Thoracic aorta (tissue), 2 donors: Measurements from ENCODE around the gene OSBP2. TPM values are rescaled to one million over a fixed set of nuclear protein-coding genes. Genes with fewer than 3 reads are reported as not detected.

Experiments used
- ATAC-seq: fragments of 150-250 bp; one replicate; pipeline ENCODE4 v1.8.0; 2017; ENCODE audit warnings: low read depth; ENCODE audit not compliant: insufficient number of reproducible peaks, low FRiP score
- DNase-seq: peaks from one replicate; pipeline ENCODE4 v3.0.0-alpha.2; 2020; ENCODE audit warnings: low spot score
- H3K27ac ChIP-seq, 2 donors: fragments of 200-600 bp; sonication (generic); 1 replicate in 1 of 2; 2 replicates in 1 of 2; pipeline ENCODE4 v1.5.1; 2016; ENCODE audit warnings: mild to moderate bottlenecking in 2 of 2, moderate library complexity in 2 of 2
- H3K27me3 ChIP-seq: fragments of 200-600 bp; sonication (generic); replicated peaks from 2 replicates; pipeline ENCODE4 v1.6.0; 2016; ENCODE audit warnings: mild to moderate bottlenecking; ENCODE audit not compliant: insufficient read depth
- H3K36me3 ChIP-seq: fragments of 200-600 bp; sonication (generic); one replicate; pipeline ENCODE4 v1.5.1; 2016
- H3K4me1 ChIP-seq, 2 donors: fragments of 200-600 bp; sonication (generic); 1 replicate in 1 of 2; 2 replicates in 1 of 2; pipeline versions ENCODE4 v1.5.1 to v1.6.0; 2016; ENCODE audit warnings: low read depth in 2 of 2, mild to moderate bottlenecking in 1 of 2; ENCODE audit not compliant: control insufficient read depth in 1 of 2
- H3K4me3 ChIP-seq: fragments of 200-600 bp; sonication (generic); 2 replicates; pipeline ENCODE4 v1.5.1; 2016; ENCODE audit warnings: mild to moderate bottlenecking
- H3K9me3 ChIP-seq: fragments of 200-600 bp; sonication (generic); 2 replicates; pipeline ENCODE4 v1.5.1; 2016
- CTCF ChIP-seq: fragments of 200-600 bp; sonication (generic); IDR thresholded peaks from one replicate; pipeline ENCODE4 v1.5.1; 2019; ENCODE audit warnings: antibody characterized with exemption
- total RNA-seq, 2 donors: library from RNA; depleted of rRNA; stranded (reverse); fragments of >200 nt; gene quantifications; one replicate each; pipeline versions ENCODE4 v1.1.0 to v1.2.3, GENCODE V29; 2016

Gene OSBP2
- total RNA-seq, 2 donors from 2014 or later = 0.71 to 3.0 TPM

GRCh38 chr22:30866216-30866615 is 171.5 kb downstream of the OSBP2 start:
- H3K36me3 ChIP-seq = no peaks in the 10 kb centered on the region
- no peak for DNase-seq
- no peak for TF ChIP-seq CTCF
- no peak overlapping the region for H3K27ac ChIP-seq
- H3K27me3 ChIP-seq = no peaks in the 10 kb centered on the region
- H3K9me3 ChIP-seq = no peaks in the 10 kb centered on the region
- peaks cover 0 to 13% of the 10 kb centered on the region in 2 donors for H3K4me1 ChIP-seq
- no peak overlapping the region for H3K4me3 ChIP-seq
- no peak for ATAC-seq

- no peaks in the 10 kb centered on the region for H3K36me3 ChIP-seq
- H3K27ac ChIP-seq = no peak overlapping the region
- peaks cover 0 to 13% of the 10 kb centered on the region in 2 donors for H3K4me1 ChIP-seq
- H3K4me3 ChIP-seq = no peak overlapping the region
- no peaks in the 10 kb centered on the region for H3K9me3 ChIP-seq
- H3K27me3 ChIP-seq = no peaks in the 10 kb centered on the region
- DNase-seq (no peak), ATAC-seq (no peak)
- no peak for TF ChIP-seq CTCF
Observed at GRCh38 chr22:30866811-30867271, 172.2 kb downstream of the OSBP2 start.

GRCh38 chr22:30867746-30868662 is 173.3 kb downstream of the OSBP2 start:
- Histone ChIP-seq H3K27me3 (no peaks in the 10 kb centered on the region), H3K4me3 (no peak overlapping the region), H3K27ac (no peak overlapping the region), H3K36me3 (no peaks in the 10 kb centered on the region), H3K4me1 (peaks cover 0 to 13% of the 10 kb centered on the region in 2 donors), H3K9me3 (no peaks in the 10 kb centered on the region)
- no peak for TF ChIP-seq CTCF
- DNase-seq (no peak), ATAC-seq (no peak)

GRCh38 chr22:30868663-30869385 is 174.2 kb downstream of the OSBP2 start:
- no peaks in the 10 kb centered on the region for H3K9me3 ChIP-seq
- H3K4me3 ChIP-seq = no peak overlapping the region
- ATAC-seq (no peak), DNase-seq (no peak)
- H3K36me3 ChIP-seq = no peaks in the 10 kb centered on the region
- H3K27ac ChIP-seq = no peak overlapping the region
- no peaks in the 10 kb centered on the region for H3K27me3 ChIP-seq
- H3K4me1 ChIP-seq = peaks cover 0 to 13% of the 10 kb centered on the region in 2 donors
- no peak for TF ChIP-seq CTCF
